Measurements from ENCODE around the gene NAGS.
"Not testable (repeated sequence)": the region's sequence is repeated elsewhere in the genome, so short reads cannot be mapped to it uniquely, and the experiment has no call there.

NAGS gene, protein sequence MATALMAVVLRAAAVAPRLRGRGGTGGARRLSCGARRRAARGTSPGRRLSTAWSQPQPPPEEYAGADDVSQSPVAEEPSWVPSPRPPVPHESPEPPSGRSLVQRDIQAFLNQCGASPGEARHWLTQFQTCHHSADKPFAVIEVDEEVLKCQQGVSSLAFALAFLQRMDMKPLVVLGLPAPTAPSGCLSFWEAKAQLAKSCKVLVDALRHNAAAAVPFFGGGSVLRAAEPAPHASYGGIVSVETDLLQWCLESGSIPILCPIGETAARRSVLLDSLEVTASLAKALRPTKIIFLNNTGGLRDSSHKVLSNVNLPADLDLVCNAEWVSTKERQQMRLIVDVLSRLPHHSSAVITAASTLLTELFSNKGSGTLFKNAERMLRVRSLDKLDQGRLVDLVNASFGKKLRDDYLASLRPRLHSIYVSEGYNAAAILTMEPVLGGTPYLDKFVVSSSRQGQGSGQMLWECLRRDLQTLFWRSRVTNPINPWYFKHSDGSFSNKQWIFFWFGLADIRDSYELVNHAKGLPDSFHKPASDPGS

DNA sequence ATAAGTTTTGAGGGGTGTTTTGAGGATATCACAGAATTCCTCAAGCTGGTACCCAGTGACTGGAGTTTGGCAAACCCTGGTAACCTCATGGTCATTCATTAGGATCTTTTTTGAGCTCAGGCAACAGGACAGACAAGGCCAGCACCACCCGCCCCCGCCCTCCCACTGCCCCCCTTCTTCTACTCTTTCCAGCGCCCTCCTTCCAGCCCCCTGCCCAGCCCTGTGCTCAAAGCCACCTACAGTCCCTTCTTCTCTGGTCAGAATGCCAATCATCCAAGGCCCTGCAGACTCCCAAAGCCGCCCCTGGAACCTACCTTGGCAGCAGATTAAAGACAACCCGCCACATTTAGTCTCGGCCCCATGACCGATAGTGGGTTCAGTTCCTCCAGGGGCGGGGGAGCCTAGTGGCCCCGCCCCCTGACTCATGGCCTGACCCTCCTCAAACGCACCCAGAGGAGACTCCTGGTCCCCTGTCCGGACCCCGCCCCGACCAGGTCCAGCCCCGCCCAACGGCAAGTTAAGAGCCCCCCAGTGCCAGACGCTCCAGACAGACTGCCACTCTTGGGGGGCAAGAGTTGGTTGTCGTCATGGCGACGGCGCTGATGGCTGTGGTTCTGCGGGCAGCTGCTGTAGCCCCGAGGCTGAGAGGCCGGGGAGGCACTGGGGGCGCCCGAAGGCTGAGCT, at the start of gene NAGS:
Gene NAGS (plus strand): TSS at position 546 of the 684 bp plus-strand sequence. CDS start 42 bp downstream, at position 588.
- DNase-seq (ENCODE audit: low spot score): no peak

DNA sequence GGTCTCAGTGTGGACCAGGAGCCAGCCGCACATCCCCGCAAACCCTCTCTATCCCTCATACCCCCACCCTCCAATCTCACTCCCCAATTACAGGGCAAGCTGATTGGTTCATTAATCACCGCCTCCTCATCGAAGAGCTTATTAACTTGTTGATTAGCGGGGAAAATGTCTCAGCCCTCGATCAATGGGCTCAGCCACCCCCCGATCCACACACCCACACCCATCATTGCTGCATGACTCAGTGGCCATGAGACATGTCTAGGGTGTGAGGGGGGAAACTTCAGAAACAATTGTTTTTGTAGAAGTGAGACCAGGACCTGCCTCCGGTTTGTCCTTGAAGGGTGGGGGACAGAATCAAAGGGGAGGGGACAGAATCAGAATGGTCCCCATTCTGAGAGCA, 48.2 kb upstream of the NAGS start:
- no peak for DNase-seq (ENCODE audit: low spot score)

DNA sequence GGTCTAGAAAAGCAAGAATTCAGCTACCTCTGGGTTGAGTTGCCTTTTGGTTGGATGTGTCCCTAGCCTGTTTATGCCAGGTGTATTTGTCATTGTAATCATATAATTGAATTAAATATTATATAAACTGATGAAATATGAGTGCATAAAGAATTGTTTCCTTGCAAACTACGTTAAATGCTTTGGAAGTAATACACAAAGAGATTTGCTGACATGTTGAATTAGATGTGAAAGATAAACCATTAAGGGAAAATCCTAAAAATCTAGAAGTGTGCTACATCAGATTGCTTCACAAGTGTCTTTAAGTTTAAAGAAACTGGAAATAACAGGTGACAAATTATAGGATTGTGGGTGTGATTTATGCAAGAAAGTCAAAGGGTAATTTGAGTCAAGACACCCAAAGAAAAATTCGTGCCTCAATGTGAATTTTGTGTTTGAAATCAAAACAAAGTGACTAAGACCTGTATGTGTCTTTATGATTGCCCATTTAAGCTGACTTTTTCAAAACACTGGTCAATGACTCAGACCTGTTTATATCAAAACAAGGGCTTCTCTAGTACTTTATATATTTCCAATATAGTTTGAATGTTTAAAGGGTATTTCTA, 45.6 kb upstream of the NAGS start:
- peak; percentile 53 for DNase-seq (ENCODE audit: low spot score)

DNA sequence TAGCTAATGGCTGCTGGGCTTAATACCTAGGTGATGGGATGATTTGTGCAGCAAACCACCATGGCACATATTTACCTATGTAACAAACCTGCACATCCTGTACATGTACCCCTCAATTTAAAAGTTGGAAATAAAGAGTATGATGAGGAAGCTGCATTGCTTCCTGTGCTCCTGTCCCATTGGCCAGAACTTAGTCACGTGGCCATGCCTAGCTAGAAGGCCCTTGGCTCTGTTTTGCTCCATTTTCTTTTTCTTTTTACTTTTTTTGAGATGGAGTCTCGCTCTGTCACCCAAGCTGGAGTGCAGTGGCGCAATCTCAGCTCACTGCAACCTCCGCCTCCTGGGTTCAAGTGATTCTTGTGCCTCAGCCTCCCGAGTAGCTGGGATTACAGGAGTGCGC, 43.1 kb upstream of the NAGS start:
- not testable (repeated sequence) for DNase-seq (ENCODE audit: low spot score)

DNA sequence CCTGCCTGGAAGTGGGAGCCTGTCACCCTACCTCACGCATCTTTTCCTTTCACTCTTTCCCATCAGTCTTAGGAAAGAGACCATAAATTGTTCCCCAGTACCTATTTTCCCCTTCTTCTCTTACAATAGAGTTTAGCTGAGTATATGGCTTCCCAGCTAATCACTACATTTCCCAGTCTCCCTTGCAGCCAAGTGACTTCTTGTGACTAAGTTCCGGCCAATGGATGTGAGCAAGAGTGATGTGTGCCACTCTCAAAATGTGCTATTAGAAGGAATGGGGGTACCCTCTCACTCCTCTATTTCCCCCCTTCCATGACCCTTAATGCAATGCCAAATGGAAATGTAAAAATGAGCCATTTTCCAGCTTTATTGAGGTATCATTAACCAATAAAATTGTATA, 42.5 kb upstream of the NAGS start:
- no peak for DNase-seq (ENCODE audit: low spot score)

DNA sequence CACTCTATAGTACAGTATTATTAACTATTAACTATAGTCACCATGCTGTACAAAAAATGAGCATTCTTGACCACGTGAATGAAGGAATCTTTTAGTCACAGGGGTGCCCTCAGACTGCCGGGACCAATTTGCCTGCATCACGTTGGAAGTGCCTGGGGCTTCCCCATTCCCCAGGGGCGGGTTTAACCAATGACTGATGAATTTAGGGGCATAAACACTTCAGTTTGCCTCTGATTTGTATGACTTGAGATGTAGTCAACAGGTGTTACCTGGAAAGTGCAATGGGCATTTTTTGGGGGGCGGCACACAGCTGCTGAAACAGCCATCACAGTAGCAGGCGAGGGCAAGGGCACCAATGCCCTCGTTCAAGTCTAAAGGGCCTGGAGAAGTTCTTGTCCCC, 41.9 kb upstream of the NAGS start:
- DNase-seq (ENCODE audit: low spot score): no peak

DNA sequence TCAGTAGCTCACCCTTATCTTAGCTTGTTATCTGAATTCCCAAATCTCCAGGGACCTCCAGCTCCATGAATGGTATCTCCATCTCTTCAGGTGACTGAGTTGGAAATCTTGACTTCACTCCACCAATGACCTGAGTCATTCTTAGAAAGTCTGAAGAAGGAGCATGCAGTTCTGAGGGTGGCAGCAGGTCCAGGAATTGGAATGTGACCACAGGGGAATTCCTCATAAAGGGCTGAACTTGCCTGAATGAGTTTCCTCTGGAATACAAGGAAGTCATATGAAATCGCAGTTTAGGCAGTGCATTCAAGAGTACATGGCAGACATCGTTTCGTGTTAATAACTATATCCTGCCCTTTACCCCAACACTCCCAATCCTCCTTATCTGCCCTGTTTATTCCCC, 38.1 kb upstream of the NAGS start:
- DNase-seq (ENCODE audit: low spot score): no peak

DNA sequence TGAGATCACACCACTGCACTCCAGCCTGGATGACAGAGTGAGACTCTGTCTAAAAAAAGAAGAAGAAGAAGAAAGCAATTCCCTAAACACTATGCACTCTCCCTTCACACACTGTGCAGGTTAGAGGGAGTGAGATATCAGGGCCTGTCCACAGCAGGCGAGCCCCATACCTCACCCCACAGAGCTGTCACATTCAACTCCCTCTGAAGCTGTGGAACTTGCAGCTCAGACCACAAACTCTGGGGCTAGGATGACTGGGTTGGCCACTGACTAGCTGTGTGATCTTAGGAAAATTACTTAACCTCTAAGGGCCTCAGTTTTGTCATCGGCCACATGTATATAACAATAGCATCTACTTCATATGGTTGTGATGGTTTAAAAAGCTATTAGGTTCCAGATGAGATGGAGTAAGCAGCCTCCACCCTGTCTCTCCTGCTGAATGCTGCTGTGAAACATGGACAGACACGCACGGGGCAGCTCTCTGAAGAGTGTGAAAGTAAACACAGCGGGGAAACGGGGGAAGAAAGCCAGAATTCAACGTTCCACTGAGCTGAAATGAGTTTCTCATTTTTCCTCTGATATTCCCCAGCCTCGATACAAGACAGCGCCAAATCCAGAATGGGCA, 37.1 kb upstream of the NAGS start:
- DNase-seq (ENCODE audit: low spot score): no peak

DNA sequence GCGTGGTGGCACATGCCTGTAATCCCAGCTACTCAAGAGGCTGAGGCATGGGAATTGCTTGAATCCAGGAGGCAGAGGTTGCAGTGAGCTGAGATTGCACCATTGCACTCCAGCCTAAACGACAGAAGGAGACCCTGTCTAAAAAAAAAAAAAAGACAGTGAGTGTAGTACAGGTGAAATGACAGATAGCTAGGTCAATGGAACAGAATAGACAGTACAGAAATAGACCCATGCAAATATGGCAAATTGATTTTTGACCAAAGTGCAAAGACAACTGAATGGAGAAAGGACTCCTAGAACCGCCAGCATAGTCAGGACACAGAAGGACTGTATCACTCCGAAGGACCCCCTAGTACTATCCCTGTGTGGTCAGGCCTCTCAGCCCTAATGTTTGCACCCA, 34.1 kb upstream of the NAGS start:
- DNase-seq (ENCODE audit: low spot score): no peak

DNA sequence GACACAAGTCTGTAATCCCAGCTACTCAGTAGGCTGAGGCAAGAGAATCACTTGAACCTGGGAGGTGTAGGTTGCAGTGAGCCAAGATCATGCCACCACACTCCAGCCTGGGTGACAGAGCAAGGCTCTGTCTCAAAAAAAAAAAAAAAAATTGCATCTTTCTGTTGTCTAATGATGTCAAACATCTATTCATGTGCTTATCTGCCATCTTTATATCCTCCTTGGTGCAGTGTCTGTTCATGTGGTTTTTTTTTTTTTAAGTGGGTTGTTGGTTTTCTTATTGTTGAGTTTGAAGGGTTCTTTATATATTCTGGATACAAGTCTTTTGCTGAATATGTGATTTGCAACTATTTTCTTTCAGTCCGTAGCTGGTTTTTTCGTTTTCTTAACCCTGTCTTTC, 33.0 kb upstream of the NAGS start:
- DNase-seq (ENCODE audit: low spot score): not testable (repeated sequence)

DNA sequence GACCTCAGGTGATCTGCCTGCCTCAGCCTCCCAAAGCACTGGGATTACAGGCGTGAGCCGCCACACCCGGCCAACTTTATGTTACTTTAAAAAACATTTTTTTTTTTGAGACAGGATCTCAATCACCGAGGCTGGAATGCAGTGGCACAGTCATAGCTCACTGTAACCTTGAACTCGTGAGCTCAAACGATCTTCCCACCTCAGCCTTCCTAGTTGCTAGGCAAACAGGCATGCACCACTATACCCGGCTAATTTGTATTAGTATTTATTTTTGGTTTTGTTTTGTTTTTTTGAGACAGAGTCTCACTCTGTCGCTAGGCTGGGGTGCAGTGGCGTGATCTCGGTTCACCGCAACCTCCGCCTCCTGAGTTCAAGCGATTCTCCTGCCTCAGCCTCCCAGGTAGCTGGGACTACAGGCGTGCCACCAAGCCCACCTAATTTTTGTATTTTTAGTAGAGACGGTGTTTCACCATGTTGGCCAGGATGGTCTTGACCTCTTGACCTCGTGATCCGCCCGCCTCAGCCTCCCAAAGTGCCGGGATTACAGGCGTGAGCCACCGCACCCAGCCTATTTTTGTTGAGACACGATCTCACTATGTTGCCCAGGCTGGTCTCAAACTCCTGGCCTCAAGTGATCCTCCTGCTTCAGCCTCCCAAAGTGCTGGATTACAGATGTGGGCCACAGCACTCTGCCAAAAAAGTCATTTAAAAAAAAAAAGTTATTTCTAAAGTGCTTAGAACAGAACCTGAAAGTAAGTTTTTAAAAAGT, 31.8 kb upstream of the NAGS start:
- DNase-seq (ENCODE audit: low spot score): not testable (repeated sequence)

DNA sequence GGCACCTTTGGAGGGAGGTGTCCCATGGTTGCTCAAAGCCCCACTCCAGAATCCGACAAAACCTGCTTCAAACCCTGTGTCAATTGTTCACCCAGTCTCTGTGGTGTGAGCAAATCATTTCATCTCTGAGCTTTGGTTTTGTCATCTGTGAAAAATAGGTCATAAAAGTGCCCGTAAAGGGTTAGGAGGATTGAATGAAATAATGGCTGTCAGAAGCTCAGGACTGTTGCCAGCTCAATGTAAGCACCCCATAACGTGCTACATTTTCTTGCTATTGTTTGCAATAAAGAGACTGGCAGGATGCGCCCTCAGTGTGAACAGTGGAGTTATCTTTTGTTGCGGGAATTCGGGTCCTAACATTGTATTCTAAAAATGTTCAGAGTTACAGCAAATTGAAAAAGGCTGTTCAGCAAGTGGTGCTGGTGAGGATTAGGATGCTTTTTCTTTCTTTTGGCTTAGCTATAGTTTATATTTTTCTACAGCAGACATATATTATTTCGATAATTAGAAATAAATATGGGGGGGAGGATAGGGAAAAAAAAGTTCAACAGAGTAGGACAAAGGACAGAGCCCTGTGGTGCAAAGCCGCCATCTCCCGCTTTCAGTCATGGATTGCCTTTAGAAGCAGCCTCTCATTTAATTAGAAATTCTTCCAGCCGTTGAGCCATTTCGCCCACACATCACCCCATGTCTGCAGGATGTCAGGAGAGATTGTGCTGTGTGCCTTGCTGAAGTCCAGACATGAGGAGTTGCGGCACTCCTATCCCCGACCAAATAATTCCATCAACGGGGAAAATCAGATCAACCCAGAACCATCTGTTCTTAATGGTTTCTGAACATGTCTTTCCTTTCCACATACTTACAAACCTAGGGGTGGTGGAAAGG, 29.8 kb upstream of the NAGS start:
- DNase-seq (ENCODE audit: low spot score): no peak

DNA sequence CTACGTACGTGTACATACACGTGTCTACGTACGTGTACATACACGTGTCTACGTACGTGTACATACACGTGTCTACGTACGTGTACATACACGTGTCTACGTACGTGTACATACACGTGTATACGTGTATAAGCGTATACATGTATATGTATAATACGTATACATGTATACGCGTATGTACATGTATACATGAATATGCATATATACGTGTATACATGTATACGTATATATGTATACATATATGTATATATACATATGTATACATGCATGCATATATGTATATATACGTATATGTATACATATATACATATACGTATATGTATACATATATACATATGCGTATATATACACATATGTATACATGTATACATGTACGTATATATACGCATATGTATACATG, 28.5 kb upstream of the NAGS start:
- DNase-seq (ENCODE audit: low spot score): no peak

DNA sequence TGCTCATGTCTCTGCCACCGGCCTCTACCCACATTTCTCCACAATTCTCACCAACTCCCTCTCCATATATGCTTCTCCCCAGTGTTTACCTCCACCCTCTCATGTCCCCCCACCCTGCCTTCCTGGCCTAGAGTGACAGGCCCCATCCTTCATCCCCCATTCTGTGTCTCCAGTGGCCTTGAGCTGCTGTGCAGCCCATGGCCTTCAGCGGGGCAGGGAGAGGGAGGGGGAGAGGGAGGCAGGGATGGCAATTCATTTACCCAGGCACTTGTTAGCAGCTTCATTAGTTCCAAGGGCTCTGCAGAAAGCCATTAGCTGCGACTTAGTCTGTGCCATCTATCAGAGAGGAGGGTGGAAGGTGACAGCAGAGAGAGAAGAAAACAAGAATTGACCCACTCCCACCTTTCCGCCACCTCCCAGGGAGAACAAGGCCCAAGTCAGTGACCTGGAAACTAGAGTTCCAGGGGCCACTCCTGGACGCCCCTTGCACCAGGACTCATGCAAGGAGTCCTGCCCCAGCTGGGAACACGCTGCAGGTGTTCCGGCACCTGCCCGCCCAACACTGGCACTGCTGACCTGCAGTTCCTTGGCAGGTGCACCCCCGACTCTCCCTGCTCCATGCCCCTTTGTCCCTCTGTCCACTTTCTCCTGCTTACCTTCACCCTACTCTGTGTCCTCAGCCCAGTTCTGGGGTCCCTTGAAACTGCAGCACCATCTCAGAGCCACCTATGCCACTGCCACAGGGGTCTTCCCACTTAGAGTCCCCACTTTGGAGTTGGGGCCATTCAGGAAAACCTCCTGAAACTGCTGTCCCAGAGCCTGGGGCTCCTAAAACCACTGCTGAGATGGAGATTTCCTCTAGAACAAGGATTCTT, 27.2 kb upstream of the NAGS start:
- DNase-seq (ENCODE audit: low spot score): no peak

DNA sequence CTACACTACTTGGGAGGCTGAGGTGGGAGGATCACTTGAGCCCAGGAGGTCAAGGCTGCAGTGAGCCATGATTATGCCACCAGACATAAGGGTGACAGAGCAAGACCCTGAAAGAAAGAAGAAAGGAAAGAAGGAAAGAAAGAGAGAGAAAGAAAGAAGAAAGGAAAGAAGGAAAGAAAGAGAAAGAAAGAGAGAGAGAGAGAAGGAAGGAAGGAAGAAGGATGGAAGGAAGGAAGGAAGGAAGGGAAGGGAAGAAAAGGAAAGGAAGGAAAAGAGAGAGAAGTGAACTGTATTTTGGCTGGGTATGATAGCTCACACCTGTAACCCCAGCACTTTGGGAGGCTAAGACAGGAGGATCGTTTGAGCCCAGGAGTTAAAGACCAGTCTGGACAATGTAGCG, 26.3 kb upstream of the NAGS start:
- no peak for DNase-seq (ENCODE audit: low spot score)

DNA sequence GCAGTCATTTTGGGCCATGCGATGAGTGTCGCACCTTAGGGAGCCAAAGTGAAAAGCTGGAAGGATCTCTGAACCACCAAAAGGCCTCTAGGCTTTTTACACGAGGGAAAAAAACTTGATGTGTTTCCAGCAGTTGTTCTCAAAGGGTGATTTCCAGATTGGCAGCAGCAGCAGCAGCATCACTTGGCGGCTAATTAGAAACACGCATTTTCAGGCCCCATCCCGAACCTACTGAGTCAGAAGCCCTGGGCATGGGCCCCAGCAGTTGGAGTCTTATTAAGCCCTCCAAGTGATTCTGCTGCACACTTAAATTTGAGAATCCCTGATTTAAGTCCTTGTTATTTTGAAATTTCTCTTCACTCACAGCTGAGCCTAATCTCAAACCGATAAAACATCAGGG, 25.4 kb upstream of the NAGS start:
- no peak for DNase-seq (ENCODE audit: low spot score)

DNA sequence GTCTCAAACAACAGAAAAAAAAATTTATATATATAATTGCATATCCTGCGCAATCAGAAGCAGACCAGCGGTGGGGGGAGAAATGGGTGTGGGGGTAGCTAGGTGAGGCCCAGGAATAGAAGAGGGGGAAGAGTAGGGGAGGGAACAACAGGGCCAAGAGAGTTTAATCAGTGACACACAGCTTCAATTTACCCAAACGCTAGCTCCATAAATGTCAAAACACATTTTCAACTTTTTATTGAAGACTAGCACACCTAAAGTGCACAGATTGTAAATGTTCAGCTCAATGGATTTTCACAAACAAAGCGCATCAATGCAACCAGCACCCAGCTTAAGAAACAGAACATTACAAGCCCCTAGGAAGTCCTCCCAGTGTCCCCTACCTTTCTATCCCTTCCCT, 24.8 kb upstream of the NAGS start:
- DNase-seq (ENCODE audit: low spot score): no peak

DNA sequence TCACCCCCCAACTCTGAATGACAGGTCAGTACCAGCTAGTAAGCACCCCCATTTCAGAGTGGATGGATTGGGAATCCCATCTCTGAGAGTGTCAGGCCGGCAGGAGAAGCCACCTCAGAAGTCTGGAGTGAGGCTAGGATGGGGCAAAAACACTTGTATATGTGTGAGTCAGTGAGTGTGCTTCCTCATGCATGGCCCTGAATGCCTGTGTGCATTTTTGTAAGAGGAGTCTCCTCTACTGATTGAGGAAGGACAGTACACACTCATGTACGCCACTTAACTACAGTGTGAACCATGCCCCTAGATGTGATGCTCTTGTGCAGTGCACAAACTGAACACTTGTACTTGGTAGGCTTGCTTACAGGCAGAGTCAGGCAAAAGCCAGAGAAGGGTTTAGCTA, 22.3 kb upstream of the NAGS start:
- no peak for DNase-seq (ENCODE audit: low spot score)

DNA sequence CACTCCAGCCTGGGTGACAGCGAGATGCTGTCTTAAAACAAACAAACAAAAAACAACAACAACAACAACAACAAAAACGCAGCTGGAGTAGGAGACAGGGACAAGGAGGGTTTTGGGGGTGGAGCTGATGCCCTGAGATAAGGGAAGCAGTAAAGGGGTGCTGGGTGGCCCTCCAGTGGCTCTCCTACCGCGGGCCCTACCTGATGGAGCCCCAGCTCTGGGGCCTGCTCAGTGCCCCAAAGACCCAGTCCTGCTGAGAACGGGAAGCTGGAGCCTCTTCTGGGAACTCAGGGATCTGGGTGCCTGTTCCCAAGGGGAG, 21.3 kb upstream of the NAGS start:
- DNase-seq (ENCODE audit: low spot score): no peak
